ENCODE data around the gene YJEFN3. TPM values are rescaled to one million over a fixed set of nuclear protein-coding genes. Genes with fewer than 3 reads are reported as not detected.

YJEFN3 gene
- polyA plus RNA-seq, 3 donors = 2.3 TPM; not detected in 2

DNA sequence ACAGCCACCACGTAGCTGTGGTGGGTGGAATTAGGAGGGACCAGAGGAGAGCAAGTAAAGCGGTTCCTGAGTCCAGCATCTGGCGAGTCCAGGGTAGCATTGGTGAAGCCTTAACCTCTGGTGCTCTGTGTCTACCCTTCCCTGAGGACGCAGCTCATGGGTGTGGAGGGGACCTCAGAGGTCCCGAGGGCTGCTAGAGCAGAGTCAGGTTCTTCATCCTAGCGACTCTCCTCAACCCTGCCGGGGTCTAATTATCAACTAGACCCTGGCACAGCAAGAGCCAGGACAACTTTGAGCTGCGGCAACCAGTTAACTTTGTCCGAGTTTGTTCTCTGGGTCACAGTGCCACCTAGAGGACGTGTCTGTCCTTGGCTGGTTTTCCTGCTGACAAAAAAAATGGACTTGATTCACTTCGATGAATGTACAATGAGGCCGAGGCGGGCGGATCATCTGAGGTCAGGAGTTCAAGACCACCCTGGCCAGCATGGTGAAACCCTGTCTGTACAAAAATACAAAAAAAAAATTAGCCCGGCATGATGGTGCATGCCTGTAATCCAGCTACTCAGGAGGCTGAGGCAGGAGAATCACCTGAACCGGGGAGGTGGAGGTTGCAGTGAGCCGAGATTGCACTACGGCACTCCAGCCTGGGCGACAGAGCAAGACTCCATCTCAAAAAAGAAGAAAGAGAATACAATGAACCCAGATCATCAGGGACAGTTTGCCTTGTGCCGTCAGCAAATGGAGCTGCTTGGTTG is 38.3 kb upstream of the YJEFN3 start:
- H3K4me2 ChIP-seq (replicated peaks; ENCODE audit: extremely low read depth, low read length, poor library complexity, severe bottlenecking) = no peak overlapping the region
- DNase-seq = peak; percentile 74 to 83 (median 80)
- Mint-ChIP-seq H3K27me3 (ENCODE audit: low read depth in 3 of 3) (peaks cover 0 to 3% (median 1%) of the 10 kb centered on the region in 3 donors), H3K36me3 (peaks cover 35 to 66% of the 10 kb centered on the region in 2 donors), H3K4me3 (no peak overlapping the region), H3K9me3 (no peaks in the 10 kb centered on the region), H3K4me1 (peaks cover 39% of the 10 kb centered on the region), H3K27ac (peak overlapping the region; percentile 94 to 97 (median 96))
- H2AFZ ChIP-seq (ENCODE audit: insufficient read depth, low read depth, low read length, poor library complexity, severe bottlenecking) = peak overlapping the region; percentile 24
- no peak overlapping the region for H3K4me3 ChIP-seq (replicated peaks in 1 of 3; ENCODE audit: low read depth in 2 of 3, low read length in 3 of 3)
- H3K9ac ChIP-seq (ENCODE audit: insufficient read depth, low read length, poor library complexity, severe bottlenecking) = no peak overlapping the region
- no peaks in the 10 kb centered on the region for H3K9me3 ChIP-seq (replicated peaks in 1 of 2; ENCODE audit: control insufficient read depth in 1 of 2, insufficient read depth in 1 of 2, low read length in 2 of 2)
- H3K27me3 ChIP-seq (ENCODE audit: control insufficient read depth in 2 of 2, insufficient read depth in 2 of 2, low read length in 2 of 2) = no peaks in the 10 kb centered on the region
- H3K79me2 ChIP-seq (ENCODE audit: insufficient read depth, low read length) = peaks cover 71% of the 10 kb centered on the region
- intact Hi-C loops (cut with micrococcal nuclease) = loop anchor here in 1 of 2 donors (2.0 to 5.0 kb wide), 2 partner anchors 124 to 343 kb away; no protein-coding TSS in a partner anchor
- TF ChIP-seq, protein P1, sequence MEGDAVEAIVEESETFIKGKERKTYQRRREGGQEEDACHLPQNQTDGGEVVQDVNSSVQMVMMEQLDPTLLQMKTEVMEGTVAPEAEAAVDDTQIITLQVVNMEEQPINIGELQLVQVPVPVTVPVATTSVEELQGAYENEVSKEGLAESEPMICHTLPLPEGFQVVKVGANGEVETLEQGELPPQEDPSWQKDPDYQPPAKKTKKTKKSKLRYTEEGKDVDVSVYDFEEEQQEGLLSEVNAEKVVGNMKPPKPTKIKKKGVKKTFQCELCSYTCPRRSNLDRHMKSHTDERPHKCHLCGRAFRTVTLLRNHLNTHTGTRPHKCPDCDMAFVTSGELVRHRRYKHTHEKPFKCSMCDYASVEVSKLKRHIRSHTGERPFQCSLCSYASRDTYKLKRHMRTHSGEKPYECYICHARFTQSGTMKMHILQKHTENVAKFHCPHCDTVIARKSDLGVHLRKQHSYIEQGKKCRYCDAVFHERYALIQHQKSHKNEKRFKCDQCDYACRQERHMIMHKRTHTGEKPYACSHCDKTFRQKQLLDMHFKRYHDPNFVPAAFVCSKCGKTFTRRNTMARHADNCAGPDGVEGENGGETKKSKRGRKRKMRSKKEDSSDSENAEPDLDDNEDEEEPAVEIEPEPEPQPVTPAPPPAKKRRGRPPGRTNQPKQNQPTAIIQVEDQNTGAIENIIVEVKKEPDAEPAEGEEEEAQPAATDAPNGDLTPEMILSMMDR (IDR thresholded peaks at IDR 0.05) = peak; percentile 75
- peaks cover 35 to 61% of the 10 kb centered on the region in 2 donors for H3K36me3 ChIP-seq (replicated peaks in 1 of 2; ENCODE audit: control insufficient read depth in 1 of 2, insufficient read depth in 2 of 2, low read length in 2 of 2)
- H4K20me1 ChIP-seq (ENCODE audit: insufficient read depth, low read length) = peaks cover 43% of the 10 kb centered on the region
- WGBS (ENCODE audit: insufficient coverage) = 27% methylated on average over 16 of the region's 20 CpGs
- peaks cover 23 to 32% of the 10 kb centered on the region in 2 donors for H3K4me1 ChIP-seq (ENCODE audit: control insufficient read depth in 1 of 2, insufficient read depth in 2 of 2, low read length in 2 of 2)
- peak overlapping the region; percentile 87 to 94 for H3K27ac ChIP-seq (ENCODE audit: low read depth in 1 of 2, low read length in 2 of 2)

DNA sequence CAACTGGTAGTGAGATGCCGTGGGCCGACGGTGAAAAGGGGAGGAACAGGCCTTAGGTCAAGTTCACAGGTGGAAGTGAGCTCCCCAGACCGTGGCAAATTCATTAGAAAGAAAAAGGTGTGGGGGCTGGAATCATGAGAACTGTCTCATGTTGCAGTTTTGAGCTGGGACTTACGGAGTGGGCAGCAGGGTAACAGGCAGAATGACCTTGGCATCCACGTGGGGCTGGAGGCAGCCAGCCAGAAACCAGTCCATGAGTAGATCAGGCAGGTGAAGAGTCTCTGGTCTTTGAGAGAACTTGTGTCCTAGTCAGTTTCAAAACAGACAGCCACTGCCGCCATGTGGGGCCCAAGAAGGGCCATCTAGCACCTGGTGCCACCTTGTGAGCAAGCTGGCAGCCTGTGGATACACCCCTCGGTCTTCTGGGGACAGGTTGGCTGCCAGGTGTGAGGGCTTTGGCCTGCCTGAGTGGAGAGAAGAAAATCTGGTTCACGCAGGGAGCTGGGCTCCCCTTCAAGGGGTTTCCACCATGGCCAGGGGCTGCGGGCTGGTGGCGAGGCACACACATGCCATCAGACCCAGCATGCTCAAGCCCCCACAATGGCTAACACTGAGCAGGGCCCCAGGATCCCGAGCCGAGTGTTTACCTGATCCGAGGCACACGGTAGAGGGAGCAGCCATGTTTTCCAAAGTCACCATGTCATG is 37.2 kb upstream of the YJEFN3 start:
- Mint-ChIP-seq H3K4me3 (no peak overlapping the region), H3K36me3 (peaks cover 42 to 66% of the 10 kb centered on the region in 2 donors)
- H3K27ac ChIP-seq (ENCODE audit: low read depth in 1 of 2, low read length in 2 of 2) = no peak overlapping the region

More for the DNA sequence above, 37.2 kb upstream of the YJEFN3 start:
- Histone ChIP-seq H3K79me2 (ENCODE audit: insufficient read depth, low read length) (peaks cover 60% of the 10 kb centered on the region), H3K4me3 (replicated peaks in 1 of 3; ENCODE audit: low read depth in 2 of 3, low read length in 3 of 3) (no peak overlapping the region), H3K36me3 (replicated peaks in 1 of 2; ENCODE audit: control insufficient read depth in 1 of 2, insufficient read depth in 2 of 2, low read length in 2 of 2) (peaks cover 45 to 62% of the 10 kb centered on the region in 2 donors), H3K27me3 (ENCODE audit: control insufficient read depth in 2 of 2, insufficient read depth in 2 of 2, low read length in 2 of 2) (no peaks in the 10 kb centered on the region), H2AFZ (ENCODE audit: insufficient read depth, low read depth, low read length, poor library complexity, severe bottlenecking) (no peak overlapping the region), H3K9me3 (replicated peaks in 1 of 2; ENCODE audit: control insufficient read depth in 1 of 2, insufficient read depth in 1 of 2, low read length in 2 of 2) (no peaks in the 10 kb centered on the region), H3K4me2 (replicated peaks; ENCODE audit: extremely low read depth, low read length, poor library complexity, severe bottlenecking) (no peak overlapping the region), H3K4me1 (ENCODE audit: control insufficient read depth in 1 of 2, insufficient read depth in 2 of 2, low read length in 2 of 2) (peaks cover 23 to 32% of the 10 kb centered on the region in 2 donors), H3K9ac (ENCODE audit: insufficient read depth, low read length, poor library complexity, severe bottlenecking) (no peak overlapping the region), H4K20me1 (ENCODE audit: insufficient read depth, low read length) (peaks cover 46% of the 10 kb centered on the region)
- TF ChIP-seq, protein P1 (IDR thresholded peaks at IDR 0.05) = no peak
- Mint-ChIP-seq H3K27ac (peak overlapping the region in 5 of 7 donors; percentile 48 to 63 (median 50)), H3K4me1 (peaks cover 37% of the 10 kb centered on the region), H3K9me3 (no peaks in the 10 kb centered on the region), H3K27me3 (ENCODE audit: low read depth in 3 of 3) (peaks cover 0 to 2% (median 1%) of the 10 kb centered on the region in 3 donors)
- 95% methylated on average over 14 of the region's 15 CpGs for WGBS (ENCODE audit: insufficient coverage)
- intact Hi-C loops (cut with micrococcal nuclease) = loop anchor here in 1 of 2 donors (2.0 to 5.0 kb wide), 2 partner anchors 125 to 344 kb away; no protein-coding TSS in a partner anchor
- DNase-seq = no peak
